ENCODE results near the gene FAM219B. TPM values are rescaled to one million over a fixed set of nuclear protein-coding genes. Genes with fewer than 3 reads are reported as not detected.
"Not testable (repeated sequence)": the region's sequence is repeated elsewhere in the genome, so short reads cannot be mapped to it uniquely, and the experiment has no call there.

FAM219B gene
- total RNA-seq, 4 donors from 2014 or later = 60.8 to 92.0 (median 84.3) TPM

DNA sequence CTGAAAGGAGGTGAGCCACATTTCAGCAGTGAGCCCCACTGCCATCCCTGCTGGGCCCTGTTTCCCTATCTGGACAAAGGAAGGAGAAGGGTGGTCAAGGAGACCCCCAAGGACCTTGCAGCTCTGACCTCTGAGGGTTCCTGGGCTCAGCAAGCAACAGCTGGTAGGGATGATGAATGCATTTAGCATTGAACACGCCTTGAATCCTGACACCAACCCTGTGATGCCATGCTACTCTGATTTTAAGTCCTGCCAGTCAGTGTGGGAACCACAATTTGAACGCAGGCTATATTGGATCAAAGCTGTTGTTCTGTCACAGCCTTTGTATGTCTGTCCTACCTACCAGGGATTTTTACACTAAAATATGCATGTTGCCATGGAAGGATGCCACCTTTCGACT lies 10.3 kb downstream of the FAM219B start:
- Histone ChIP-seq H3K4me3 (no peak overlapping the region), H3K9me3 (peaks cover 0 to 4% (median 0%) of the 10 kb centered on the region in 4 donors), H3K4me1 (peaks cover 4 to 11% (median 4%) of the 10 kb centered on the region in 4 donors), H3K27ac (replicated peaks in 1 of 4) (no peak overlapping the region), H3K27me3 (no peaks in the 10 kb centered on the region), H3K36me3 (peaks cover 0 to 90% (median 54%) of the 10 kb centered on the region in 4 donors)
- intact Hi-C loops (cut with DNase I) = no loop called here
- TF ChIP-seq, protein P1, sequence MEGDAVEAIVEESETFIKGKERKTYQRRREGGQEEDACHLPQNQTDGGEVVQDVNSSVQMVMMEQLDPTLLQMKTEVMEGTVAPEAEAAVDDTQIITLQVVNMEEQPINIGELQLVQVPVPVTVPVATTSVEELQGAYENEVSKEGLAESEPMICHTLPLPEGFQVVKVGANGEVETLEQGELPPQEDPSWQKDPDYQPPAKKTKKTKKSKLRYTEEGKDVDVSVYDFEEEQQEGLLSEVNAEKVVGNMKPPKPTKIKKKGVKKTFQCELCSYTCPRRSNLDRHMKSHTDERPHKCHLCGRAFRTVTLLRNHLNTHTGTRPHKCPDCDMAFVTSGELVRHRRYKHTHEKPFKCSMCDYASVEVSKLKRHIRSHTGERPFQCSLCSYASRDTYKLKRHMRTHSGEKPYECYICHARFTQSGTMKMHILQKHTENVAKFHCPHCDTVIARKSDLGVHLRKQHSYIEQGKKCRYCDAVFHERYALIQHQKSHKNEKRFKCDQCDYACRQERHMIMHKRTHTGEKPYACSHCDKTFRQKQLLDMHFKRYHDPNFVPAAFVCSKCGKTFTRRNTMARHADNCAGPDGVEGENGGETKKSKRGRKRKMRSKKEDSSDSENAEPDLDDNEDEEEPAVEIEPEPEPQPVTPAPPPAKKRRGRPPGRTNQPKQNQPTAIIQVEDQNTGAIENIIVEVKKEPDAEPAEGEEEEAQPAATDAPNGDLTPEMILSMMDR (IDR thresholded peaks at IDR 0.05) = no peak
- TF ChIP-seq POLR2AphosphoS5 (IDR thresholded peaks at IDR 0.05) (no peak), POLR2A (IDR thresholded peaks at IDR 0.05; ENCODE audit: low read depth) (no peak), EP300 (IDR thresholded peaks at IDR 0.05) (no peak)
- DNase-seq (ENCODE audit: extremely low spot score) = no peak
- WGBS = 63% methylated on average over 1 of the region's 3 CpGs

DNA sequence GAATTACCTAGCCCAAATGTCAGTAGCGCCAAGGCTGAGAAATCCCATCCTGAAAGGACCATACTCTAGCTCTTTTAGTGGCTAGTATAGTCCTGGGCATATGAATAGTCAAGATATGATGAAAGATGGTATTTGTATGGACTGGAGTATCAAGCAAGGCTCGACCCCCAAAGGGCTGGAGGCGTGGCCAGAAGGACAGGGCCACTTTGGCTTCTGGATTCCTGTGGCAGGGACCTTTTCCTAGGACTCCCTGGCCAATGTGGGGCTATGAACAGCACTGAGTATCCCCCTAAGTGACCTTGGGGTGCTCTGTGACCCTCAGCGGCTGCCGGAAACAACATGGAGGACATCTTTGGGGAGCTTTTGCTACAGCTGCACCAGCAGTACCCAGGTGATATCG lies 10.8 kb downstream of the FAM219B start:
- Histone ChIP-seq H3K9me3 (peaks cover 0 to 4% (median 0%) of the 10 kb centered on the region in 4 donors), H3K4me1 (peaks cover 2 to 12% (median 4%) of the 10 kb centered on the region in 4 donors), H3K27ac (replicated peaks in 1 of 4) (no peak overlapping the region), H3K27me3 (no peaks in the 10 kb centered on the region), H3K36me3 (peaks cover 0 to 87% (median 50%) of the 10 kb centered on the region in 4 donors), H3K4me3 (no peak overlapping the region)
- intact Hi-C loops (cut with DNase I) = no loop called here
- DNase-seq (ENCODE audit: extremely low spot score) = no peak
- WGBS = 98% methylated on average over 6 of the region's 6 CpGs
- TF ChIP-seq EP300 (IDR thresholded peaks at IDR 0.05) (no peak), POLR2AphosphoS5 (IDR thresholded peaks at IDR 0.05) (no peak), POLR2A (IDR thresholded peaks at IDR 0.05; ENCODE audit: low read depth) (no peak)
- TF ChIP-seq, protein P1 (IDR thresholded peaks at IDR 0.05) = no peak

DNA sequence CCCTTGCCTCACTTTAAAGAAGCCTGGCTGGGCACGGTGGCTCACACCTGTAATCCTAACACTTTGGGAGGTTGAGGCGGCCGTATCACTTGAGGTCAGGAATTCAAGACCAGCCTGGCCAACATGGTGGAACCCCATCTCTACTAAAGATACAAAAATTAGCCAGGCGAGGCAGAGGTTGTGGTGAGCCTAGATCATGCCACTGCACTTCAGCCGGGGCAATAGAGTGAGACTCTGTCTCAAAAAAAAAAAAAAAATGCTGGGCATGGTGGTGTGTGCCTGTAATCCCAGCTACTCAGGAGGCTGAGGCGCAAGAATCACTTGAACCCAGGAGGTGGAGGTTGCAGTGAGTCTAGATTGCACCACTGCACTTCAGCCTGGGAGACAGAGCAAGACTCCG lies 12.3 kb downstream of the FAM219B start:
- H3K9me3 ChIP-seq; DNase-seq (ENCODE audit: extremely low spot score); H3K27me3 ChIP-seq; intact Hi-C loops (cut with DNase I); H3K4me3 ChIP-seq; H3K27ac ChIP-seq (replicated peaks in 1 of 4): not testable (repeated sequence)
- H3K36me3 ChIP-seq = peaks cover 0 to 73% (median 37%) of the 10 kb centered on the region in 4 donors
- WGBS = 96% methylated on average over 7 of the region's 7 CpGs
- H3K4me1 ChIP-seq = peaks cover 12 to 18% (median 14%) of the 10 kb centered on the region in 4 donors

DNA sequence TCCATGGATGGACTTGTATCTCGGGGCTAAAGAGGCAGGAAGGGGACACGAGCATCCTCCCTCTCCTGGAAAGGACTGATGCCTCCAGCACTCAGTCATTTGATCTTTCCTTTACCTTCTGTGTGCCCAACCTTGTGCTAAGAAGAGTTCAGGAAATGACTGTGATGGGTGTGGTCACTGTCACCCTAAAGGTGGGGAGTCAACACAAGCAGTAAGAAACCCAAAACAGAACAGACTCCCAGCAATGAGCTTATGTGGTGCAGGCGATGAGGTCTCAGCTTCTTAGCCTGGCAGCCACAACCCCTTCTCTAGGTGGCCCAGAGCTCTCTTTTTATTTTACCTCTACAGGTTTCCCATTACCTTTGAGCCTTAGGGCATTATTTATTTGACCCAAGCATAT lies 13.0 kb downstream of the FAM219B start:
- 74% methylated on average over 3 of the region's 3 CpGs for WGBS

DNA sequence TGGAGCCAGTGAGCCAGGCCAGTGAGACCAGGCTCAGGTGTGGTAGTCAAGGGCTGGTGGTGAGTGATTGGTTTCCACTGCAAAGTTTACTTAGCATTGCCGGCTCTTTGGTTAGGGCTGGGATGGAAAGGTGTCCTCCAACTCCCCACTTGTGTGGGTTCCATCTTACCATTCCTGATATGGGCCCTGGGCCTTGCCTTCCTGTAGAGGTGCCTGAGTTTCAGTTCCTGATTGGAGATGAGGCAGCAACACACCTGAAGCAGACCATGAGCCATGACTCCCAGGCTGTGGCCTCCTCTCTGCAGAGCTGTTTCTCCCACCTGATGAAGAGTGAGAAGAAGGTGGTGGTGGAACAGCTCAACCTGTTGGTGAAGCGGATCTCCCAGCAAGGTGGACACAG lies 13.7 kb downstream of the FAM219B start:
- peaks cover 21 to 24% (median 22%) of the 10 kb centered on the region in 4 donors for H3K4me1 ChIP-seq
- H3K27ac ChIP-seq (replicated peaks in 1 of 4) = no peak overlapping the region
- H3K27me3 ChIP-seq = no peaks in the 10 kb centered on the region
- H3K36me3 ChIP-seq = peaks cover 0 to 58% (median 26%) of the 10 kb centered on the region in 4 donors
- DNase-seq (ENCODE audit: extremely low spot score) = no peak
- TF ChIP-seq POLR2AphosphoS5 (IDR thresholded peaks at IDR 0.05) = no peak
- TF ChIP-seq EP300 (IDR thresholded peaks at IDR 0.05) = no peak
- TF ChIP-seq, protein P1 (IDR thresholded peaks at IDR 0.05) = no peak
- TF ChIP-seq POLR2A (IDR thresholded peaks at IDR 0.05; ENCODE audit: low read depth) = no peak
- no peaks in the 10 kb centered on the region for H3K9me3 ChIP-seq
- intact Hi-C loops (cut with DNase I) = no loop called here
- WGBS = 92% methylated on average over 2 of the region's 2 CpGs
- H3K4me3 ChIP-seq = no peak overlapping the region

More for the DNA sequence above, 13.0 kb downstream of the FAM219B start:
- Histone ChIP-seq H3K27me3 (no peaks in the 10 kb centered on the region), H3K4me1 (peaks cover 20 to 22% (median 22%) of the 10 kb centered on the region in 4 donors), H3K4me3 (no peak overlapping the region), H3K9me3 (no peaks in the 10 kb centered on the region), H3K27ac (replicated peaks in 1 of 4) (no peak overlapping the region), H3K36me3 (peaks cover 0 to 65% (median 29%) of the 10 kb centered on the region in 4 donors)
- no peak for TF ChIP-seq POLR2A (IDR thresholded peaks at IDR 0.05; ENCODE audit: low read depth)
- TF ChIP-seq, protein P1 (IDR thresholded peaks at IDR 0.05) = no peak
- no peak for TF ChIP-seq POLR2AphosphoS5 (IDR thresholded peaks at IDR 0.05)
- no peak for TF ChIP-seq EP300 (IDR thresholded peaks at IDR 0.05)
- DNase-seq (ENCODE audit: extremely low spot score) = no peak
- intact Hi-C loops (cut with DNase I) = no loop called here

All from esophagus muscularis mucosa (tissue), 4 donors.